HepG2 (cell line): Measurements from ENCODE around the gene LYPD4. TPM values are rescaled to one million over a fixed set of nuclear protein-coding genes. Genes with fewer than 3 reads are reported as not detected.

Source experiments
- FOXK1 ChIP-seq: sonication (generic); formaldehyde crosslinking; IDR thresholded peaks from 2 replicates; pipeline ENCODE4 v1.4.0; 2020; ENCODE audit warnings: low read depth, missing genetic modification reagents, borderline replicate concordance
- HCFC1 ChIP-seq: fragments of 150-350 bp; IDR thresholded peaks from 2 replicates; pipeline ENCODE4 v1.6.1; 2014; ENCODE audit warnings: low read depth, low read length
- KDM5B ChIP-seq: sonication (generic); formaldehyde crosslinking; IDR thresholded peaks from 2 replicates; pipeline ENCODE4 v1.4.0; 2020; ENCODE audit warnings: missing genetic modification reagents, mild to moderate bottlenecking, borderline replicate concordance
- NFIC ChIP-seq: IDR thresholded peaks from 2 replicates; pipeline ENCODE4 v1.6.1; 2012; ENCODE audit warnings: mild to moderate bottlenecking, low read length, inconsistent platforms
- PHF21A ChIP-seq: sonication (generic); formaldehyde crosslinking; IDR thresholded peaks from 2 replicates; pipeline ENCODE4 v1.5.0; 2020; ENCODE audit warnings: mild to moderate bottlenecking, missing genetic modification reagents
- RBM39 ChIP-seq: fragments of 200-400 bp; formaldehyde crosslinking; IDR thresholded peaks from one replicate; pipeline ENCODE4 v1.6.1; 2018; ENCODE audit warnings: antibody characterized with exemption, mild to moderate bottlenecking, low read depth, low read length; ENCODE audit not compliant: poor library complexity, severe bottlenecking
- ZMYM4 ChIP-seq: sonication (generic); formaldehyde crosslinking; IDR thresholded peaks from 2 replicates; pipeline ENCODE4 v1.8.1; 2023; ENCODE audit warnings: mild to moderate bottlenecking, missing genetic modification reagents
- ZNF10 ChIP-seq: sonication (generic); formaldehyde crosslinking; IDR thresholded peaks from 2 replicates; pipeline ENCODE4 v1.4.0; 2020; ENCODE audit warnings: mild to moderate bottlenecking, low read depth, missing genetic modification reagents, borderline replicate concordance
- ZNF101 ChIP-seq: sonication (generic); formaldehyde crosslinking; IDR thresholded peaks from 2 replicates; pipeline ENCODE4 v1.4.0; 2020; ENCODE audit warnings: mild to moderate bottlenecking, low read depth, missing genetic modification reagents, borderline replicate concordance
- ZNF589 ChIP-seq: sonication (generic); formaldehyde crosslinking; conservative IDR thresholded peaks from 2 replicates; pipeline ENCODE4 v1.8.0; 2022; ENCODE audit warnings: mild to moderate bottlenecking, moderate library complexity, missing genetic modification reagents
- ZNF761 ChIP-seq: sonication (generic); formaldehyde crosslinking; conservative IDR thresholded peaks from 2 replicates; pipeline ENCODE4 v1.4.0; 2020; ENCODE audit warnings: mild to moderate bottlenecking, missing genetic modification reagents
- ZNF878 ChIP-seq: sonication (generic); formaldehyde crosslinking; IDR thresholded peaks from 2 replicates; pipeline ENCODE4 v1.8.1; 2023; ENCODE audit warnings: mild to moderate bottlenecking, missing genetic modification reagents, moderate library complexity
- polyA plus RNA-seq, 8 experiments: library from polyadenylated mRNA; depleted of rRNA in 3 of 8; stranded (reverse) in 7 of 8; unstranded in 1 of 8; fragments of >200 nt; fragmentation: Illumina TruSeq in 4 of 8; extraction: Trizol in 4 of 8; gene quantifications; 2 replicates each; pipeline versions ENCODE4 v1.2.1 to v1.2.3, GENCODE V29; 2011 to 2016; ENCODE audit warnings: low read depth in 4 of 8, missing spikeins in 1 of 8, mixed read lengths in 1 of 8; ENCODE audit not compliant: insufficient read depth in 1 of 8
- total RNA-seq, 5 experiments: library from RNA; depleted of rRNA; stranded (reverse); fragments of >200 nt; fragmentation: Illumina TruSeq; extraction: Trizol; gene quantifications; 2 replicates each; pipeline ENCODE4 v1.2.3, GENCODE V29; 2016; ENCODE audit warnings: low read depth in 1 of 5
- TF ChIP-seq, protein P1 (sequence below): sonication (generic); formaldehyde crosslinking; IDR thresholded peaks from 2 replicates; pipeline ENCODE4 v1.4.0; 2020; ENCODE audit warnings: mild to moderate bottlenecking, missing genetic modification reagents
- TF ChIP-seq, protein P2 (sequence below): fragments of 450-650 bp; IDR thresholded peaks from 2 replicates; pipeline ENCODE4 v1.6.1; 2017; ENCODE audit warnings: mild to moderate bottlenecking
- TF ChIP-seq, protein P3 (sequence below): sonication (generic); formaldehyde crosslinking; IDR thresholded peaks from 2 replicates; pipeline ENCODE4 v1.4.0; 2020; ENCODE audit warnings: low read depth, missing genetic modification reagents

The LYPD4 gene
- total and polyA plus RNA-seq, 2 of the 13 experiments (the other 11 are each of a cell fraction or from before 2014, with no cell fraction given): not detected

DNA sequence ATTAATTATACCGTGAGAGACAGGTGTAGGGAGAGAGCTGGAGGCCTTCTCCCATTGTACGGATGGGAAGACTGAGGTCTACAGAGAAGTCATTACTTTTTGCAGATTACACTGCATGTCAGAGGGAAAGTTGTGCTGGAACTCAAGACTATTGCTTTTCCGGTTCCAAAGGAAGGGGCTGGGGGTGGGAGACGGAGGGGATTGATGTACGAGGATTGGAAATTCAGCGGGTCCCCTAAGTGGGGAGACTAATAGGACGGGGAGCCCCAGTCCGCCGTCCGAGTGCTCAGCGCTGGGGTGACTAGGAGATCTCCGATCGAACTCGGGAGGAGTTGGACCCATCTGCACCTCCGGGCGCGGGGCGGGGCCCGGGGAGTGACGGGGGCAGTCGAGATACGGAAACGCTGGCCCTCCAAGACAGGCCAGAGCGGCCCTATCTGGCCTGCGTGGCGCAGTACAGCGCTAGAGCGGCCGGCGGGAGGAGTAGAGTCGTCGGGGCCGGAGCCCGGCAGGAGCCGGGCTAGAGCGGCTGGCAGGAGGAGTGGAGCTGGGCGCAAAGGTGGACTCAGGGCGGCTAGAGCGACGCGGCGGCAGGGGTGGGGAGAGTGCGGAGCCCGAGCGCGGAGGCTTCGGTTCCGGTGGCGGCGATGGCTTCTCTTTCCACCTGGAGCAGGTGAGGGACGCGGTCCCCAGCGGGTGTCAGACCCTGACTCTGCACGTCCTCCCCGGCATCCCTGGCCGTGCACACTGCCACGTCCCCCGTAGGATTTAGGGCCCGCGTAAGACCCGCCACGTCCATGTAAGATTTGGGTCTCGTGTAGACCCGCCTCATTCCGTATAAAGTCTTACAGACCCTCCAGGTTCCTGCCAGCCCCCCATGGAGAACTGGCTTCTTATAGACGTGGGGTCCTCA, 39.6 kb upstream of the LYPD4 start (continued):
- TF ChIP-seq RBM39 (peak; percentile 34), ZMYM4 (CRISPR knock-in tag) (peak; percentile 73), NFIC (peak; percentile 54; the same call in 1 of the 2 replicates), ZNF589 (0 out of 2 replicates have a peak, but pooled peaks have one; percentile 62), ZNF101 (0 out of 2 replicates have a peak, but pooled peaks have one; percentile 35), KDM5B (CRISPR knock-in tag) (peak; percentile 83), HCFC1 (peak; percentile 69), PHF21A (CRISPR knock-in tag) (peak; percentile 96), FOXK1 (CRISPR knock-in tag) (peak; percentile 86), ZNF878 (no peak), ZNF10 (no peak), ZNF761 (CRISPR knock-in tag) (no peak)
- TF ChIP-seq, protein P1, sequence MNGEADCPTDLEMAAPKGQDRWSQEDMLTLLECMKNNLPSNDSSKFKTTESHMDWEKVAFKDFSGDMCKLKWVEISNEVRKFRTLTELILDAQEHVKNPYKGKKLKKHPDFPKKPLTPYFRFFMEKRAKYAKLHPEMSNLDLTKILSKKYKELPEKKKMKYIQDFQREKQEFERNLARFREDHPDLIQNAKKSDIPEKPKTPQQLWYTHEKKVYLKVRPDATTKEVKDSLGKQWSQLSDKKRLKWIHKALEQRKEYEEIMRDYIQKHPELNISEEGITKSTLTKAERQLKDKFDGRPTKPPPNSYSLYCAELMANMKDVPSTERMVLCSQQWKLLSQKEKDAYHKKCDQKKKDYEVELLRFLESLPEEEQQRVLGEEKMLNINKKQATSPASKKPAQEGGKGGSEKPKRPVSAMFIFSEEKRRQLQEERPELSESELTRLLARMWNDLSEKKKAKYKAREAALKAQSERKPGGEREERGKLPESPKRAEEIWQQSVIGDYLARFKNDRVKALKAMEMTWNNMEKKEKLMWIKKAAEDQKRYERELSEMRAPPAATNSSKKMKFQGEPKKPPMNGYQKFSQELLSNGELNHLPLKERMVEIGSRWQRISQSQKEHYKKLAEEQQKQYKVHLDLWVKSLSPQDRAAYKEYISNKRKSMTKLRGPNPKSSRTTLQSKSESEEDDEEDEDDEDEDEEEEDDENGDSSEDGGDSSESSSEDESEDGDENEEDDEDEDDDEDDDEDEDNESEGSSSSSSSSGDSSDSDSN (CRISPR knock-in tag): peak; percentile 60
- TF ChIP-seq, protein P2, sequence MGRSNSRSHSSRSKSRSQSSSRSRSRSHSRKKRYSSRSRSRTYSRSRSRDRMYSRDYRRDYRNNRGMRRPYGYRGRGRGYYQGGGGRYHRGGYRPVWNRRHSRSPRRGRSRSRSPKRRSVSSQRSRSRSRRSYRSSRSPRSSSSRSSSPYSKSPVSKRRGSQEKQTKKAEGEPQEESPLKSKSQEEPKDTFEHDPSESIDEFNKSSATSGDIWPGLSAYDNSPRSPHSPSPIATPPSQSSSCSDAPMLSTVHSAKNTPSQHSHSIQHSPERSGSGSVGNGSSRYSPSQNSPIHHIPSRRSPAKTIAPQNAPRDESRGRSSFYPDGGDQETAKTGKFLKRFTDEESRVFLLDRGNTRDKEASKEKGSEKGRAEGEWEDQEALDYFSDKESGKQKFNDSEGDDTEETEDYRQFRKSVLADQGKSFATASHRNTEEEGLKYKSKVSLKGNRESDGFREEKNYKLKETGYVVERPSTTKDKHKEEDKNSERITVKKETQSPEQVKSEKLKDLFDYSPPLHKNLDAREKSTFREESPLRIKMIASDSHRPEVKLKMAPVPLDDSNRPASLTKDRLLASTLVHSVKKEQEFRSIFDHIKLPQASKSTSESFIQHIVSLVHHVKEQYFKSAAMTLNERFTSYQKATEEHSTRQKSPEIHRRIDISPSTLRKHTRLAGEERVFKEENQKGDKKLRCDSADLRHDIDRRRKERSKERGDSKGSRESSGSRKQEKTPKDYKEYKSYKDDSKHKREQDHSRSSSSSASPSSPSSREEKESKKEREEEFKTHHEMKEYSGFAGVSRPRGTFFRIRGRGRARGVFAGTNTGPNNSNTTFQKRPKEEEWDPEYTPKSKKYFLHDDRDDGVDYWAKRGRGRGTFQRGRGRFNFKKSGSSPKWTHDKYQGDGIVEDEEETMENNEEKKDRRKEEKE: no peak
- TF ChIP-seq, protein P3, sequence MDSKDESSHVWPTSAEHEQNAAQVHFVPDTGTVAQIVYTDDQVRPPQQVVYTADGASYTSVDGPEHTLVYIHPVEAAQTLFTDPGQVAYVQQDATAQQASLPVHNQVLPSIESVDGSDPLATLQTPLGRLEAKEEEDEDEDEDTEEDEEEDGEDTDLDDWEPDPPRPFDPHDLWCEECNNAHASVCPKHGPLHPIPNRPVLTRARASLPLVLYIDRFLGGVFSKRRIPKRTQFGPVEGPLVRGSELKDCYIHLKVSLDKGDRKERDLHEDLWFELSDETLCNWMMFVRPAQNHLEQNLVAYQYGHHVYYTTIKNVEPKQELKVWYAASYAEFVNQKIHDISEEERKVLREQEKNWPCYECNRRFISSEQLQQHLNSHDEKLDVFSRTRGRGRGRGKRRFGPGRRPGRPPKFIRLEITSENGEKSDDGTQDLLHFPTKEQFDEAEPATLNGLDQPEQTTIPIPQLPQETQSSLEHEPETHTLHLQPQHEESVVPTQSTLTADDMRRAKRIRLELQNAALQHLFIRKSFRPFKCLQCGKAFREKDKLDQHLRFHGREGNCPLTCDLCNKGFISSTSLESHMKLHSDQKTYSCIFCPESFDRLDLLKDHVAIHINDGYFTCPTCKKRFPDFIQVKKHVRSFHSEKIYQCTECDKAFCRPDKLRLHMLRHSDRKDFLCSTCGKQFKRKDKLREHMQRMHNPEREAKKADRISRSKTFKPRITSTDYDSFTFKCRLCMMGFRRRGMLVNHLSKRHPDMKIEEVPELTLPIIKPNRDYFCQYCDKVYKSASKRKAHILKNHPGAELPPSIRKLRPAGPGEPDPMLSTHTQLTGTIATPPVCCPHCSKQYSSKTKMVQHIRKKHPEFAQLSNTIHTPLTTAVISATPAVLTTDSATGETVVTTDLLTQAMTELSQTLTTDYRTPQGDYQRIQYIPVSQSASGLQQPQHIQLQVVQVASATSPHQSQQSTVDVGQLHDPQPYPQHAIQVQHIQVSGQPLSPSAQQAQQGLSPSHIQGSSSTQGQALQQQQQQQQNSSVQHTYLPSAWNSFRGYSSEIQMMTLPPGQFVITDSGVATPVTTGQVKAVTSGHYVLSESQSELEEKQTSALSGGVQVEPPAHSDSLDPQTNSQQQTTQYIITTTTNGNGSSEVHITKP (CRISPR knock-in tag): peak; percentile 70
